GM20000 (cell line): Measurements from ENCODE around the gene TMEM121.
A peak's percentile ranks its signal among the peaks of the same experiment; 100 is the strongest.

Source experiments
- DNase-seq: peaks from one replicate; pipeline ENCODE4 v3.0.0; 2012; ENCODE audit warnings: low spot score
- TF ChIP-seq, protein P1 (sequence below): IDR thresholded peaks from 2 replicates; pipeline ENCODE4 v1.5.1; 2012; ENCODE audit warnings: mild to moderate bottlenecking, control low read depth; ENCODE audit errors: extremely low read depth, missing control alignments

TMEM121 gene

DNA sequence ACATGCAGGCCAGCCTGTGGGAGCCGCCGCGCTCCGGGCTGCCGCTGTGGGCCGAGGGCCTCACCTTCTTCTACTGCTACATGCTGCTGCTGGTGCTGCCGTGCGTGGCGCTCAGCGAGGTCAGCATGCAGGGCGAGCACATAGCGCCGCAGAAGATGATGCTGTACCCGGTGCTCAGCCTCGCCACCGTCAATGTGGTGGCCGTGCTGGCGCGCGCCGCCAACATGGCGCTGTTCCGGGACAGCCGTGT lies 2.9 kb downstream of the TMEM121 start:
- peak; percentile 65 for DNase-seq
- TF ChIP-seq, protein P1, sequence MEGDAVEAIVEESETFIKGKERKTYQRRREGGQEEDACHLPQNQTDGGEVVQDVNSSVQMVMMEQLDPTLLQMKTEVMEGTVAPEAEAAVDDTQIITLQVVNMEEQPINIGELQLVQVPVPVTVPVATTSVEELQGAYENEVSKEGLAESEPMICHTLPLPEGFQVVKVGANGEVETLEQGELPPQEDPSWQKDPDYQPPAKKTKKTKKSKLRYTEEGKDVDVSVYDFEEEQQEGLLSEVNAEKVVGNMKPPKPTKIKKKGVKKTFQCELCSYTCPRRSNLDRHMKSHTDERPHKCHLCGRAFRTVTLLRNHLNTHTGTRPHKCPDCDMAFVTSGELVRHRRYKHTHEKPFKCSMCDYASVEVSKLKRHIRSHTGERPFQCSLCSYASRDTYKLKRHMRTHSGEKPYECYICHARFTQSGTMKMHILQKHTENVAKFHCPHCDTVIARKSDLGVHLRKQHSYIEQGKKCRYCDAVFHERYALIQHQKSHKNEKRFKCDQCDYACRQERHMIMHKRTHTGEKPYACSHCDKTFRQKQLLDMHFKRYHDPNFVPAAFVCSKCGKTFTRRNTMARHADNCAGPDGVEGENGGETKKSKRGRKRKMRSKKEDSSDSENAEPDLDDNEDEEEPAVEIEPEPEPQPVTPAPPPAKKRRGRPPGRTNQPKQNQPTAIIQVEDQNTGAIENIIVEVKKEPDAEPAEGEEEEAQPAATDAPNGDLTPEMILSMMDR = no peak

DNA sequence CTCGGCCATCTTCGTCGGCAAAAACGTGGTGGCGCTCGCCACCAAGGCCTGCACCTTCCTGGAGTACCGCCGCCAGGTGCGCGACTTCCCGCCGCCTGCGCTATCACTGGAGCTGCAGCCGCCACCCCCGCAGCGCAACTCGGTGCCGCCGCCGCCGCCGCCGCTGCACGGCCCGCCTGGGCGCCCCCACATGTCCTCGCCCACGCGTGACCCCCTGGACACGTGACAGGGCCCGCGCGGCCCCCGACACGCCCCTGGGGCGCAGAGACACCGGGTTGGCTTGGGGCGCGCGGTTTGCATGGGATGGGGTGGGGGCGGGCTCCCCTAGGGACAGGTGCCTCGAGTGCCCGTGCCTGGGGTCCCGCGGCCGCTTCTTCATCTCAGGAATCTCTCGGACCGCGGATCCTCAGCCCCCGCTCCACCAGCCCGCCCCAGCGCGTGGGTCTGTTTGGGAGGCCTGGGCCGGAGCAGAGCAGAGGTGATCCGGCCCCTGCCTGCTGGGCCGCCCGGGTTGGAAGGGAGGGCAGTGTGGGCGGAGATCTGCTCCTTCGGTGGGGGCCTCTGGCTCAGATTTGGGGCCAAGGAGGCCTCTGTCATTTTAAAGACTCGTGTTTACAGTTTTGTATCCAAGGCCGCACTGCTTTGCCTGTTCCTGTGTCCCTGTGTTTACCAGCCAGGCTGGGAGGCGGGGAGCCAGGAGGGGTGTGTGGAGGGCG lies 3.3 kb downstream of the TMEM121 start:
- TF ChIP-seq, protein P1 = no peak
- DNase-seq = no peak

DNA sequence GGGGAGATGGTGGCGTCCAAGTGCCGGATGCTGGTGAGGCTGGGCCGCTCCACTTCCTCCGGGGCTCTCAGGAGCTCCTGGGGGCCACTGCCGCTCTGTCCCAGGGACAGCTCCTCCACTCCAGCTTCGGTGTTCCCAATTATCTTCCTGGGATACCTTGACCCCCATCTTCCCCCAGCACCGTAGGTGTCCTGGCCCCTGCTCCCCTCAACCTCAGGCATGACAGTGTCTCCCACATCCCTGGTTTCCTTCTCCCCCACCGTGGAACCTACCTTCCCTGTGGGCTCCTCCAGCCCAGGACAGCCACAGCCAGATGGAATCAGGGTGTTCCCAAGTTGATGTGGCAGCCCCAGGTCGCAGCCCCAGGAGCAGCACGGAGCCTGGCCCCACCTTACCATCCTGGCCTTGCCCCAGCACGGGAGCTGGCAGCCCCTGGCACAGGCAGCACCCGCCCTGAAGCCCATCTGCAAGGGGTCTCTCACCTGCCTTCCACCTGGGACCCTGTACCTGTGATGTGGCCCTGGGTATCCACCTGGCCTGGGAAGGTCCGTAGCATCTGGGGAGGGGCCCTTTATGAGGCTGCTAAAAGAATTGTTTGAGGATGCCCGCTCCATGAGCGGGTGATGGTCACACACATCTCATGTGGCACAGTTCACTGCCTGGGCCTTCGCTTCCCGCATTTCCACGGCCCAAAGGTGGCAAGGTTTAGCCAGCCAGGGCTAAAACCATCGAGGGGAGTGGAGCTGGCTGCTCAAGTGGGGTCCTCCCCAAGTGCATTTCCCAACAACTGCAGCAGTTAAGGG lies 4.1 kb downstream of the TMEM121 start:
- TF ChIP-seq, protein P1 = no peak
- peak; percentile 64 for DNase-seq

DNA sequence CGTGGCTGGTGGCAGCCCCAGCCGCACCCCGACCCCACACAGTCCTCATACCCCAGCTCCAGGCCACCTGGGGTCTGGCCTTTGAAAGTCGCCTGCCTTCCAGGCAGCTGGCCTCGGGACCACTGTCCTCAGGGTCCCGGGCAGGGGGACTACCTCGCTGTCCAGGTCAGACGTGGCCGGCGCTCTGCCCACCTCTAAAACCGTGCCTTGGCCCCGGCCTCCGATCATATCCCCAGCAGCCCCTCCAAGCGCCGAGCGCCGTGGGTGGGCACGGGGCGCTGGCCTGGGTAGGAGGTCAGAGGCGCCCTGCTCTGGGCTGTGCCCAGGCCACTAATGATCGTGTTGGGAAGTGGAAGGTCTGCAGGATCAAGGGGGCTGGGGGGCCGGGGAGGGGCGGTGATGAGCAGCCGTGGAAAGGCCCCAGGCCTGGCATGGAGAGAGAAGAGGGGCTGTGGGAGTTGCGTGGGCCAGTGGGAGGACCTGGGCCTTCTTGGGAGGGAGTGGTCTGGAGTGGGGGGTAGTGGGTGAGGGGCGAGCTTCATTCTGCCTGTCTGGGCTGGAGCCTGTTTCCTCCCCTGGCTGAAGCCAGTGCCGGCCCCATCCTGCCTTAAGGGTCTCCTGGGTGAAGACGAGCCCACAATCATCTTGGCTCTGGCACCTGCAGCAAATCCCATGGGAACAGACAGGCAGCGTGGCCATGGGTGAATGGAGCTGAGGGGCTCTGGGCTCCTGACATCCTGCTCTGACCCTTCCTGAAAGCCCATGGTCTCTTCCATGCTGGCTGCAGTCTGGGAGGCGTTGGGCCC lies 4.9 kb downstream of the TMEM121 start:
- TF ChIP-seq, protein P1 = no peak
- no peak for DNase-seq

DNA sequence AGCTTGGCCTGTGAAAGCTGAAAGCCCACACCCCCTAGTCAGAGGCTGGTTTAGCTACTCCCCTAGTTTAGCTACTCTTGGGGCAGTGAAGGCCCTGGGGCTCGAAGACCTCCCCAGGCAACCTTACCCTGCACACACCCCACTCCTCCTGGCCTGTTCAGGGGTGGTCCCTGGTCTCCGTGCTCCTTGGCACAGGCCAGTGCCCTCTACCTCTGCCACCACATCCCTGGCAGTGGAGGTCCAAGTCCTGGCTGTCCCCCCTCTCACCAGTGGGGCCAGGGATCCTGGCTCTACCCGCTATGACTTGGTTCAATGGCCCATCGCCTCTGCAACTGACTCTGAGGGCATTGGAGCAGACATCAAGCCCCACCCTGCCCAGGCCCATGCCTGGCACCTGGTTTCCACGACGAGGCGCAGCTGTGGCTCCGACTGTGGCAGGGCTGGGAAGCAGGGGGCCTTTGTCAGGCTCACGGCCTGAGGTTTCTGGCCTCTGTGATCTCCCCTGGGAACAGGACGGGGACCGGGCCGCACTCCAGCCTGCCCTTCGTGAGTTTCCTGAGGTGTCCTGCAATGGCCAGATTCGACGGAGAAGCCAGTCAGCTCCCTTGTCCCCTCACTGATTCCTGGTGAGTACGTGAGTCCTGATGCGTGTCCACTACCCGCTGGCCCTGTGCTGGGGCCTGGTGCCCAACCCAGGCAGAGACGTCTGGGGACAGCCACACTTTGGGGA lies 5.7 kb downstream of the TMEM121 start:
- TF ChIP-seq, protein P1 = no peak
- no peak for DNase-seq

DNA sequence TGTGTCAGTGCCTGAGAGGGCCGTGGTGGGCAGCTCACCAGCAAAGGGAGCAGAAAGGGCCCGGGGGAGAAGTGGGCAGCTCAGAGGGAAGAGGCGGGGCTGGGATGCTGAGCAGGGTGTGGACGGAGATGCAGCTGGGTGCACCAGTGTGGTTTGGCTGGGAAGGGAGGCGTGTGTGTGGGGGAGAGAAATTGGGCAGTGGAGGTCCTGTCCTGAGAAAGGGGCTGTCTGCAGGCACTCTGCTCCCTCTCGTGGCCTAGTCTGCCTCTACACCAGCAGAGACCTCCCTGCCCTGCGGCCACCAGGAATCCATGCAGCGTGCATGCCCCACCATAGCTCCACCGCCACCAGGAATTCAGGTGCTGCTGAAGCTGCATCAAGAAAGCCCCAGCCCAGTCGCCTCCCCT lies 6.4 kb downstream of the TMEM121 start:
- TF ChIP-seq, protein P1 = peak; percentile 37
- peak; percentile 85 for DNase-seq

DNA sequence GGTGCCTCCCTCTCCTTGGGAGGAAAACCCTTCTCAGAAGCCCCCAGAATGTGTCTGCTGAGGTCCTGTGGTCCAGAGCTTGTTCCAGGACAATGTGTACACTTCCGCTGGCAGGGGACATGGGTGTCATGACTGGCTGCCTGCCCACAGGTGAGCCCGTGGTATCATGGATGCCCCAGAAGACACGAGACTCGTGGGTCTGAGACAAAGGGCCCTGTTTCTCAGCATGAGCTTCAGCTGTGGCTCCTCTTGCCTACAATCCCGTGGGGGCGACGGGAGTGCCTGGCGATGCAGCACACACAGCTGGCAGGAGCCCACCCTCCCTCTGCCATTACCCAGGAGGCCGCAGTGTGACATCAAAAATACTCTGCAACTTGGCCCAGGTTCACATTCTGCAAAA lies 7.0 kb downstream of the TMEM121 start:
- TF ChIP-seq, protein P1 = no peak
- DNase-seq = no peak
